GM21576 (cell line): ENCODE data around the gene SMIM35.
A peak's percentile ranks its signal among the peaks of the same experiment; 100 is the strongest.

ENCODE experiments used
- ATAC-seq: cut with Tn5 transposase; IDR thresholded peaks from one replicate; pipeline ENCODE4 v1.9.1; 2021; ENCODE audit warnings: mild to moderate bottlenecking, moderate library complexity; ENCODE audit not compliant: unreplicated experiment

The SMIM35 gene

GRCh38 chr11:118046051-118046963 is 40.5 kb downstream of the SMIM35 start:
- ATAC-seq, result no peak

- no peak for ATAC-seq
Observed at GRCh38 chr11:118045191-118045590, 41.6 kb downstream of the SMIM35 start.

- no peak for ATAC-seq
Observed at GRCh38 chr11:118042796-118043195, 44.0 kb downstream of the SMIM35 start.

- ATAC-seq, result no peak
Observed at GRCh38 chr11:118042141-118042540, 44.6 kb downstream of the SMIM35 start.

GRCh38 chr11:118033443-118033842 is 53.3 kb downstream of the SMIM35 start:
- ATAC-seq, result no peak

- ATAC-seq, result no peak
Observed at GRCh38 chr11:118028626-118029025, 58.1 kb downstream of the SMIM35 start.

- ATAC-seq, result no peak
Observed at GRCh38 chr11:118027694-118028093, 59.1 kb downstream of the SMIM35 start.

GRCh38 chr11:118021146-118021545 is 65.6 kb downstream of the SMIM35 start:
- no peak for ATAC-seq

- no peak for ATAC-seq
Observed at GRCh38 chr11:118018401-118018800, 68.4 kb downstream of the SMIM35 start.

- ATAC-seq, result no peak
Observed at GRCh38 chr11:118017631-118018315, 69.0 kb downstream of the SMIM35 start.

- no peak for ATAC-seq
Observed at GRCh38 chr11:118017111-118017510, 69.7 kb downstream of the SMIM35 start.

GRCh38 chr11:118016104-118016503 is 70.7 kb downstream of the SMIM35 start:
- no peak for ATAC-seq

GRCh38 chr11:118015385-118015841 is 71.3 kb downstream of the SMIM35 start:
- no peak for ATAC-seq

GRCh38 chr11:118014022-118014421 is 72.7 kb downstream of the SMIM35 start:
- ATAC-seq, result no peak

GRCh38 chr11:118012083-118012669 is 74.6 kb downstream of the SMIM35 start:
- ATAC-seq, result no peak

GRCh38 chr11:118010738-118011461 is 75.9 kb downstream of the SMIM35 start:
- peak; percentile 78 for ATAC-seq

- no peak for ATAC-seq
Observed at GRCh38 chr11:118009864-118010737, 76.7 kb downstream of the SMIM35 start.

GRCh38 chr11:118008271-118008911 is 78.4 kb downstream of the SMIM35 start:
- ATAC-seq, result no peak

- ATAC-seq, result peak; percentile 40
Observed at GRCh38 chr11:118007563-118008270, 79.0 kb downstream of the SMIM35 start.
